HG02970 (cell line): Measurements from ENCODE around the gene CSMD2.

ENCODE experiments used
- ATAC-seq: cut with Tn5 transposase; IDR thresholded peaks from one replicate; pipeline ENCODE4 v1.9.1; 2021; ENCODE audit warnings: mild to moderate bottlenecking, moderate library complexity, moderate number of reproducible peaks; ENCODE audit not compliant: unreplicated experiment, low FRiP score

The CSMD2 gene

DNA sequence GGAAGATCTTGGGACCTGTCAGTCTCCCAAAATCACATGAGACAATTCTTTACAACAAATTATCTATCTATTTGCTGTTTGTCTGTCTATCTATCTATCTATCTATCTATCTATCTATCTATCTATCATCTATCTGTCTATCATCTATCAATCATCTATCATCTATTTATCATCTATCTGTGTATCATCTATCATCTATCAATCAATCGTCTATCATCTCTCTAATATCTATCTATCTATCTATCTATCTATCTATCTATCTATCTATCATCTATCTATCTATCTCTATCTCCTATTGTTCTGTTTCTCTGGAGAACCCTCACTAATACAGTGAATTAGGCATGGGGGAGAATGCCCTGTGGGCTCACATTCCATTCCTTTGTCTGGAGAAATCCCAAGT, 374.5 kb downstream of the CSMD2 start:
- no peak for ATAC-seq

DNA sequence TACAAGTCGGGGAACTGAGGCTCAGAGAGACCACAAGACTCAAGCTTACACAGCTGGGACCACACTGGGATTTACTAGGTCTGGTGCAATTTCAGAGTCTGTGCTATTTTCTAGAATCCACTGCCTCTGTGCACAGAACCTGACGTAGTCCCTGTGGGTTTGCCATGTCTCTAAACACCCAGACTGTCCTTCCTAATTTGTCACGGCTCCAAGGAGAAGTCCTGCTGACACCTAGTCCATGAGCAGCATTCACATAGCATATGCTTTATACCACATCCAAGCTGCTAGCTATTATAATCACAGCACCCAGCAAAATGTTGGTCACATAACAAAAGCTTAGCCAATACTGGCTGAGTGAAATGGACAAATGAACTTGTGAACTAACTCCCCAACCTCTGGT, 380.2 kb downstream of the CSMD2 start:
- ATAC-seq, result no peak

DNA sequence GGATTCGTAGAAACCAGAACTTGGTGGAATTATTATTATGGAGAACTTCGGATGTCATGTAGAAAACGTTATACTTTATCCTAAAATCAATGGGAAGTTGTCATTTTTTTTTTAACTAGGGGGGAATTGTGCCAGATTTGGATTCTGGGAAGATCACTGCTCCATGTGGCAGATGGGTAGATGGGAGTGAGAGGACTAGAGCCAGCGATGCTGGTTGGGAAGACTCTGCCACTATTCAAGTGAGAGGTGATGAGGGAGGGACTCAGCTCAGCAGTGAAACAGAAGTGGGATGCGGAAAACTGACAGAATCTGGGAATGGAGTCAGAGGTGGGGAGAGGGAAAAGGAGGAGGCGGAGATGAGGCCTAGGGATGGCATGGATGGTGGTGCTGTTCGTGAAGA, 382.3 kb downstream of the CSMD2 start:
- ATAC-seq, result no peak

DNA sequence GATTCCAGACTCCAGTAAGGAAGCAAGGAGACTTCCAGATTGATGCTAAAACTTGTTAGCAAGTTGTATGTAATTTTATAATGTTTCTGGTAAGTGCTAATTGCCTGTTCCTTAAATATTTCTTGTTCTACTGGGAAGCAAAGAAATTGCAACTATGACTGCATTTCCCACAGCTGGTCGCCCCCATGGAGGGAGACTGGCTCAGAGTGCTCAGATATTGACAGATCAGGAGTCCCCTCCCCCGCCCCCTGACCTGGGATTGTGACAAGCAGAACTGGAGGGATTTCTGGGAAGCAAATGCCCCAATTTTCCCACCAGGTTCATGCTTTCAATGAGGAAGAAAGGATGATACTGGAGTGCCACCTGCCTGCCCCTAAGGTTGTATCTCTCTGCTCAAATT, 383.4 kb downstream of the CSMD2 start:
- ATAC-seq, result no peak

DNA sequence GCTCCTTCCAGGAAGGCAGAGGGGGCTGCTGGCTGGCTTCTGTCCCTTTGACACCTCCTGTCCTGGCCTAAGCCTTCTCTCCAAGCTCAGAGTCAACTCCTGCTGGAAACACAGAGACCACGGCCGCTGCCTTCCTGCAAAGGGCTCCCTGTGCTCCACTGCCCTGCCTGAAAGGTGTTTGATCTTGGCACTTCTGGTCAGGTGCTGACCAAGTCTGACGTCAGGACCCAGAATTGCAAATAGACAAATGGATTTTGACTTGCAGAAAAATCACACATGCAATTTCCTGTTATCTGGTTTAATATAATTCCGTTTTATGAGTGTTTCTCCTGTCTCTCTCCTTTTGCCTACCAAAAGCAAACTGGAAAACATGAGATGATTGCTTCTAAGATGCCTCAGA, 387.7 kb downstream of the CSMD2 start:
- ATAC-seq, result no peak

DNA sequence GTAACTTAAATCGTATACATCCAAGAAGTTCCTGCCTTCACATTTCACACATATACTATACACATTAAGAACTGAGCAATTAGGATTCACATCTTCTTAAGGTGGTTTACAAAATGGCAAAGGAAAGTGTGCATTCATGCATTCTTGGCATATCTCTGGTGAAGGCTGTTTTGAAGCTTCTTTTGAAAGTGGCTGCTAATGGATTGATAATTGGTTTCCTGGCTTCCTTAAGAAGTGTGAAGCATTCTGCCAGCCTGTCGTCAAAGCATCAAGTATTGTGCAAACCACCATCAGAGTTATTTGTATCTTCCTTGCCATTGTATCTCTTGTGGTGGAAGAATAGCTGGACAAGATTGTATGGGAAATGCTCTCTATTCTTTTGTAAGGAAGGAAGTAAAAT, 396.2 kb downstream of the CSMD2 start:
- no peak for ATAC-seq

DNA sequence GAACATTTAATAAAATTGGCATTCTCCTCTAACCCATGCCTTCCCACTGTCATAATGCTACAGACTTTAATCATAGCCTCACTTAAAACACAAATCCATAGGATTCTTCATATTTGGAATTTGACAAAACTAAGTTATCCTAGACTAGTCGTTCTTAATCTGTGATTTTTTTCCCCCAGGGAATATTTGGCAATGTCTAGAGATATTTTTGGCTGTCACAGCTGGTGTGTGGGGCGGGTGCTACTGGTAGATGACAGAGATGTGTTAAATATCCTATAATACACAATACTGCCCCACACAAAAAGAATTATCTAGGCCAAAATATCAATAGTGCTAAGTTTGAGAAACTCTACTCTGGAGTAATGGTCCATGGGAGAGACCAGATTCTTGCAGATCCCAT, 396.9 kb downstream of the CSMD2 start:
- ATAC-seq, result no peak

DNA sequence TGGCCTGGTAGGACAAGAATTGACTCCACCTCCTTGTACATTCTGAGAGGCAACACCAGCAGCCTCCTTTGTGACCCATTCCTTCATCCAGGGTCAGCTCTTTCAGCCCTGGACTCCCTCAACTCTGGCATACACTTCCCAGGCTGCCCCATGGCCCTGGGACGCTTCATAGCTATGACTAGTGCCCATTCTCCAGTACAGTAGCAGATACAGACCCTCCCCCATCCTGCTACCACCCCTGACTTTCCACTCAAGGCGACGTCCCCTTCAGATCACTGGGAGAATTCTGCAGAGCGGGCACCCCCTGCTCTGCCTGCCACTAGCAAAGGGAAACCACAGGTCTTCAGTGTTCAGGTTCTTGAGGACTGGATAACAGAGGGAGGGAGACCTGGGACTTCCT, 400.9 kb downstream of the CSMD2 start:
- no peak for ATAC-seq

DNA sequence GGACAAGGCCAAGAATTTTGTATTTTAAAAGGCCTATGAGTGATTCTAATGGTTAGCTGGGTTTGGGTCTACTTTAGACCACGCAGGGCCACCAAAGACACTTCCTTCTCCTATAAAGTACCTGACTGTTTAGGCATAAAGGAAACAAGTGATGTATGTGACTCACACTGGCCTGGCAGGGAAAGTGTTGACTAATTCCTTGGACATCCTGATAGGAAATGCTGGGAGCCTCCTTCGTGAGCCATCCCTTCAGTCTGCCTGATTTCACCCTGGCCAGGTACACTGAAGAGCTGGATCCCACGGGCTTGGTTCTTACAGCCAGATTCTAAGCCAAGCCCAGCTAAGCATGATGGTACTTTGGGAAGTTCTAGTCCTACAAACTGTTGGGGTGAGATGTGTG, 401.6 kb downstream of the CSMD2 start:
- ATAC-seq, result no peak

DNA sequence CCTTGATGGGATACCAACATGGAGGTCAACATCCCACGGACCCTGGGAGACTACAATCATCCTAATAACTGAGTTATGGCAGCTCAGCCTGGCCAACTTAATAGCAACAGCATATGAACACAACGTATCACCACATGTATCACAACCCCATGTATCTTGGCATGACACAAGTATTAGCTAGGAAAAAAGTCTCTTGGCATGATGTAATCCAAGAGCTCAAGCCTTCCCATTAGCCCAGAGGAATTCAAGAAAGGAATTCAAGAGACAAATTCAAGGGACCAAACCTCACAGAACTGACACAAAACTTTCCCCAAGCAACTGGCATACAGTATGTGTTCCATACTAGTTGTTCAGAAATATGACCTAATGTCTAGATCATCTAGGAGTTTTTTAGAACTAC, 402.1 kb downstream of the CSMD2 start:
- no peak for ATAC-seq

DNA sequence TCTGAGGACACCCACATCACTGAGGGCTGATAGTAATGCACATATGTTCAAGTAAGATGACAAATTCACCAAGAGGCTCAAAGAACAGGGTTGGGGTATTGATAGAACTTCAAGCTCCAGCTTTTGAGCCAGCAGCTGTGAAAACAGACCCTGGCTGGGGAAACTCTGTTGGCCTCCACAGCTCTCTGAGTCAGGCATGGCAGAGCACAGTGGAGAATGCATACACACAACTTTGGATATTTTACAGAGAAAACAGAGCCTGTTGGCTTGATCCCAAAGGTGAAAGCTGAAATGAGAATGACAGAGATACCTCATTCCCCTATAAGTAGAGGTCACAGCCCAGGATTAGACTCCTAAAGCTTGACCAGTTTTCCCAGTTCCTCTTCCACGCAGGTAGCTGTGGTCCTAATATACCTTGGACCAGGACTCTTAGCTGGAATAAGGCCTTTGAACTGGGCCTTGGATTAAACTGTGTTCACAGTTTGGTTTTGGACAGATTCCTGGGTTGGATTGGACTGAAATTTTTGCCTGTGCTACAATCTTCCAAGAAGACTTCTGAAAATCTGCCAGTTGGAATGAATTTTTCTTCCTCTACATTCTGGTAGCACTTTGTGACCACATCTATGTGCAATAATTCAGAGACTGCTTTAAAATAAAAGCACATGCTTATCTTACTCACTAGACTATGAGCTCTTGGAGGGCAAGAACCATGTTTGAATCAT, 402.8 kb downstream of the CSMD2 start:
- ATAC-seq, result no peak

DNA sequence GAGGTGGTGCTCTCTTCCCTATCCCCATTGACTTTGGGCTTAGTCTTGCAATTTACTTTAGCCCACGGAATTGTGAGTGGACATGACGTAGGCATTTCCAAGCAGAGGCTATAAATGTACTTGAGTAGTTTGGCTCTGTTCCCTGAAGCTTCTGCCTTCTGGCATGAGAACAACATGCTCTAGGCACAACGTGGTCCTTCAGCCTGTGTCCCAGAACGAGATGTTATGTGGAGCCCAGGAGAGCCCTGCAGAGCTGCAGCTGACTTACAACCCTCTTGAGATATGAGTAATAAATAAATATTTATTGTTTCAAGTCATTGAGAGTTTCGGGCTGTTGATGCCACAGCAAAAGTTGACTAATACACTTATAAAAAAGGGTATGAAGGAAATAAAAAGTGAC, 406.3 kb downstream of the CSMD2 start:
- no peak for ATAC-seq

DNA sequence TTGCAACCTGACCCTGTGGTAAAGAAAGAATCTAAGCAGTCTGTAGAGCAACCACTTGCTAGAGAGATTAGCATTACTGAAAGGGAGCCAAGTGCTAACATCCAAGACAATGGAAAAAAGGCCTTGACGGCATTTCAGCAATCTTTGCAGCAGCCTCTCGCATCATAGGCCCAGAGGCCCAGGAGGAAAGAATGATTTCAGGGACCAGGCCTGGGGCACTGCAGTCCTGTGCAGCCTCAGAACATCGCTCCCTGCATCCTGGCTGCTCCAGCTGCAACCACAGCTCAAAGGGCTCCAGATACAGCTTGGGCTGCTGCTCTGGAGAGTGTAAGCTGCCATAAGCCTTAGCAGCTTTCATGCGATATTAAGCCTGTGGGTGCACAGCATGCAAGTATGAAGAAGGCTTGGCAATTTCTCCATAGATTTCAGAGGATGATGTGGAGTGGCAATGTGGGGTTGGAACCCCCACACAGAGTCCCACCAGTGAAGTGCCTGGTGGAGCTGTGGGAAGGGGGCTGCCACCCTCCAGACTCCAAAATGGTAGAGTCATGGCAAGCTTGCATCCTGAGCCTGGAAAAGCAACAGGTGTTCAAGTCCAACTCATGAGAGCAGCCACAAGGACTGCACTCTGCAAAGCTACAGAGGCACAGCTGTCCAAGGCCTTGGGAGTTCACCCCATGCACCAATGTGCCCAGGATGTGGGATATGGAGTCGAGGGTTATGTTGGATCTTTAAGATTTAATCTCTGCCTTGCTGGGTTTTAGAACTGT, 411.8 kb downstream of the CSMD2 start:
- ATAC-seq, result no peak

DNA sequence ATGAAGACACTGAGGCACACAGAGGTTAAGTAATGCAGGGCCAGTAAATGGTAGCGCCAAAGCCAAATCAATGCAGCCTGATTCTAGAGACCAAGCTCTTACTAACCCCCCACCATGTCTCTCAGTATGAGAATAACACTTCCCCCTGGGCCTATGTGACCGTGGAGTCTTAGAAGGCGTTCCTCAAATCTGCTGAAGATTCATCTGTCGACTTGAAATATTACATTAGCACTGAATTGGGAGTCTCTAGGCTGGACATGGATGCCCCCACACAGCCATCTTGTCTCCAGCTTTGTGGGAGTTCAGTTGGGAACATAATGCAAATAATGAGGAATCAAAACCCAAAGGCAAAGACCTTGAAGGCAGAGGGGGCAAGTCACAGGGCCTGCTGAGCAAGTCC, 419.1 kb downstream of the CSMD2 start:
- ATAC-seq, result no peak

DNA sequence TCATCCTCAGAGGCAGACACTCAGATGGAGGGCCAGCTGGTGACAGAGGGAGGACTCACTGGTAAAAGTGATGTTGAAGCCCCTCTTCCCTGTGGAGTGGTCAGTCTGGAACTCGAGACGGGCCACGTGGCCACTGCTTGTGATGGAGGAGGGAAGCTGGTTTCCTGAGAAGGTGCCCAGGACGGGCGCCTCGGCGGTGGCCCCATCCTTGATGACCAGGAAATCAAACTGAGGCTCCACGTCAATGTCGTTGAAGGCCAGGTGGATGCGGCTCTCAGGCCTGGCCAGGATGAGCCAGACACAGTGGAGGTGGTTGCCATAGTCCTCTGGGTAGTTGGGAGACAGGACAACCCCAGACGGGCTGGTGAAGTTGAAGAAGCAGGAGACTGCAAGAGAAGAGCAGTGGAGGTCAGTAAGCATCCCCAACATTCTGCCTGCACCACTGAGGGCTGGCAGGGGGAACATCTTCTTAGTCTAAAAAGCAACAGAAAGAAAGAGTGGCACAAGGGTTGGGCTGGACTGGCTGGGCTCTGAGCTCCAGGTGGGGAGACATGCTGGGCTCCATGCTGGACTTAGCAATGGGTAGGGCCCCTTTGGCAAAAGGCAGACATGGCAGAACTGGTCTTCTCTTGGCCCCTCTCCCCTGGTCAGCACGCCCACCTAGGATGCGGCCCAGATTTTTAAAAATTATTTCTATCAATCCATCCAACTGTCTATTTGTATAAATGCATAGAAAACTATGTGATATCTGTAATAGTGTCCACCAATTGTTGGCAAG, 421.6 kb downstream of the CSMD2 start:
- ATAC-seq, result no peak

DNA sequence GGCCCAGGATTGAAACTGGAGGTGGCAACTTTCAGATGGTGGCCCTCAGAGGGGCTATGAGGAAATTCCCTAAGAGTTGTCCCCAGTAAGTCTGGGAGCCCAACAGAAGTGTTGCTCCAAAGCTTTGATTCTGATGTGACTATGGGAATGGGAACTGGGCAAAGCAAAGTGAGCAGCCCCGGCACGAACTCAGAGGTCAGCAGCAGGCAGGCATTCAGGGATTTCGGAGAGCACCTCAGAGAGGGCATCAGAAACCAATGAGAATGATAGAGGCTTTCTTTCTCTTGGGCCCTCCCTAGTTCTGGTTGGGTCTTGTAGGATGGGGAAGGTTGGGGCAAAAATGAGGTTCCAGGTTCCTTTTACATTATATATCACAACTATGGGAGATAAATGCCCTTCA, 422.4 kb downstream of the CSMD2 start:
- no peak for ATAC-seq

DNA sequence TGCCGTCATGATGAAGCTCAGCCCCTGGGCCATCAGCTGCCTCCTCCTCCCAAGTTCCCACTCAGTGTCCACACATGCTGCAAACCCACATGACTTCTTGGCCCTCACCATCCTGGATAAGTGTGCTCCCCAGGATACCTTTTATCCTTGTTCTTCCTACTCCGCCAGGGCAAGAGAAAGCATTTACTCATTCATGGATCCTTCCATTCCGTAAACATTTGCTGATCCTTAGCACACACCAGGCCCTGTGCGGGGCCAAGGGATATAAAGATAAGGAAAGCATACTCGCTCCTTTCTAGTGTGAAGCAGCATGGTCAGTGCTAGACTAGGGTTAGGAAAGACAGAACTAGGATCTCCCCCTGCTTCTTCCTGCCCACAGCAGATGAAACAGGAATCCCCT, 423.3 kb downstream of the CSMD2 start:
- no peak for ATAC-seq

DNA sequence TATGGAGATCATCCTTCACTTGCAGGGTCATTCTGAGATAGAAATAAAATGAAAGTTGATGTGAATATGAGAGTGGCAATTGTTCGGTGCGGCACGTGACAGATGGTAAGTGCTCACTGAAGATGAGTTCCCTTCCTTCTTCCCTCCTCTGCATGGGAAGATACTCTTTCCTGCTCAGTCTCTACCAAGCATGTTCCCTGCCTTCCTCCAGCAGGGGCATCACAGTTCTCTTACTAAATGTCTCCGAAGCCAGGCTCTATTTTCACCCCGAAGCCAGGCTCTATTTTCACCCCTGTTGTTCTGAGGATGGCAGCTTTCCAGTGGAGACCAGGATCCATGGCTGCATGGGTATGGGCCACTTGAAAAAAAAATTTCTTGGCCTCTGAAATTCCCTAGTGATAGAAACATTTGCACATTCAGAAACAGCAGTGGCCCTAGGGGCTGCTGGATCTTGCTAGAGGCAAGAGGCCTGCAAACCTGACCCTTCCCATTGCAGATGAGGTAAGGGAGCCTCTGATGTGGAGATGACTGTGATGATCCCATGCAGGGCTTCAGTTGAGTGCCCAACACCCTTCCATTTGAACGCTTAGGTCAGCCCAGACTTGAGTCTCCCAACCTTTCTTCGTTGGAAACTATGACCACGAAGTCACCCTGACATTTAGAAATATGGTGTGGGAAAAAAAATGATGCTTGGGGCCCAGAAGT, 424.8 kb downstream of the CSMD2 start:
- no peak for ATAC-seq

DNA sequence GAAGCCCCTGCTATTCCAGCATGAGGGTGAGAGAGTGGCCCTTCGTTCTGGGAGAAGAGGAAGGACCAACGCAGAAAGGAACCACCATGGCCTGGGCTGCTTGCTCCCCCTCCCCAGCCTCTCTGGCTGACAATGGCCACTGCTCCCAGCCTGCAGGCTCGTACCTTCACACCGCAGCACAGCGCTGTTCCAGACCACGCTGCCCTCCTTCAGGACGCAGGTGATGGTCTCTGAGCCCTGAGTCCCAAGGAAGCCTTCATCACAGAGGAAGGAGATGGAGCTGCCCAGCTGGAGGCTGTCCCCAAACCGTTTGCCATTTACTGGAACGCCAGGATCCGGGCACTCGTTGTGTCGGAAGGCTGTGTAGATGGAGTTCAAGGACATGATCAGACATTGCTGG, 426.1 kb downstream of the CSMD2 start:
- ATAC-seq, result no peak

DNA sequence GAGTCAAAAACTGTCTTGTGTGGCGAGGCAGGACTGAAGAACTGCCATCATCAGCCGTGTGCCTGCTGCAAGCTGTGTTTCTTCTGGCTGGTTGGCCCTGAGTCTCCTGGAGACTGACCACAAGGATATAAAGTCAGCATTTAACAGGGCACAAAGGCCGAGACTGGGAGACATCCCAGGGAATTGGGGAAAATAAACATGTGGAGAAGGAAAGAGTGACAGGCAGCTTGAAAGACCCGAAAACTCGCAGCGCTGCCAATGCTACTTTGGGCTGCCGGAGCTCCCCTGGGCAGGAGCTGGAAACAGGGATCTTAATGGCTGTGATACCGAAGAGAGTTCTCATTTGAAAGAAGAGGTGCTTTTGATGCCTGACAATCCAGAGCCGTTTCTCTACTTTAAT, 426.5 kb downstream of the CSMD2 start:
- ATAC-seq, result no peak

DNA sequence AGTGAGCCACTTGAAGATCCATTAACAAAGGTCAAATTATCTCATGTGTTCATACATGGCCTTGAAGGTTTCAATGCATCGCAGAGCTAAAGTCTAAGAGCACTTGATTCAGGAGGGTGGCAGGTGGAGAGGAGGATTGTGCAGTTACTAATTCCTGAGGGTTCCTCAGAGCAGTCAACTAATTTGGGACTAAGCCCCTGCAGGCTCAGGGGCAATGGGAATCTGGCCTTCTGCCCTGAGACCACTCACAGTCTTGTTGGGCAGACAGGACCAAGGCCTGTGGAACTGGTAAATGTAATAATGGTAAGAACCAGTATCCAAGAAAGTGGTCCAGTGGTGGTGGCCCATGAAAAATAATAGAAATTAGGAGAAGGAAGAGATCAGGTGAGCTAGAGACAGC, 428.5 kb downstream of the CSMD2 start:
- ATAC-seq, result no peak
